Duodenal mucosa (tissue), 2 donors: ENCODE data around the gene DENND5B.

Source experiments
- H3K27ac ChIP-seq: one replicate; pipeline ENCODE4 v1.7.0; 2013; ENCODE audit warnings: low read depth, low read length
- H3K27me3 ChIP-seq, 2 donors: one replicate each; pipeline ENCODE4 v1.7.0; 2013; ENCODE audit warnings: low read length in 2 of 2, control low read depth in 1 of 2; ENCODE audit not compliant: insufficient read depth in 2 of 2, control insufficient read depth in 1 of 2
- H3K36me3 ChIP-seq, 2 donors: one replicate each; pipeline ENCODE4 v1.7.0; 2013; ENCODE audit warnings: low read length in 2 of 2, control low read depth in 1 of 2; ENCODE audit not compliant: insufficient read depth in 2 of 2, control insufficient read depth in 1 of 2
- H3K4me1 ChIP-seq, 2 donors: one replicate each; pipeline ENCODE4 v1.7.0; 2013; ENCODE audit warnings: low read length in 2 of 2, control low read depth in 1 of 2; ENCODE audit not compliant: insufficient read depth in 2 of 2, control insufficient read depth in 1 of 2
- H3K4me3 ChIP-seq, 2 donors: one replicate each; pipeline ENCODE4 v1.7.0; 2013; ENCODE audit warnings: low read length in 2 of 2, low read depth in 1 of 2
- H3K9ac ChIP-seq, 2 donors: one replicate each; pipeline ENCODE4 v1.7.0; 2013; ENCODE audit warnings: low read length in 2 of 2, low read depth in 1 of 2
- H3K9me3 ChIP-seq, 2 donors: one replicate each; pipeline ENCODE4 v1.7.0; 2013; ENCODE audit warnings: low read length in 2 of 2, control low read depth in 1 of 2; ENCODE audit not compliant: control insufficient read depth in 1 of 2

The DENND5B gene

GRCh38 chr12:31594681-31595080 lies 3.7 kb upstream of the DENND5B start:
- Histone ChIP-seq H3K27ac (no peak overlapping the region), H3K27me3 (no peaks in the 10 kb centered on the region), H3K9me3 (no peaks in the 10 kb centered on the region), H3K4me1 (peaks cover 0 to 5% of the 10 kb centered on the region in 2 donors), H3K4me3 (no peak overlapping the region), H3K9ac (no peak overlapping the region), H3K36me3 (no peaks in the 10 kb centered on the region)

- Histone ChIP-seq H3K4me1 (peaks cover 9 to 18% of the 10 kb centered on the region in 2 donors), H3K27me3 (no peaks in the 10 kb centered on the region), H3K4me3 (peak overlapping the region; percentile 84 to 88), H3K36me3 (no peaks in the 10 kb centered on the region), H3K9me3 (no peaks in the 10 kb centered on the region), H3K9ac (peak overlapping the region; percentile 74 to 87), H3K27ac (peak overlapping the region; percentile 78)
Measured at GRCh38 chr12:31591380-31591901, 505 bp upstream of the DENND5B start.

- peak overlapping the region; percentile 95 for H3K27ac ChIP-seq
Measured at GRCh38 chr12:31589904-31590641, 863 bp downstream of the DENND5B start.

GRCh38 chr12:31589598-31589903 lies 1.4 kb downstream of the DENND5B start:
- Histone ChIP-seq H3K9ac (peak overlapping the region; percentile 78 to 82), H3K9me3 (no peaks in the 10 kb centered on the region), H3K4me3 (peak overlapping the region; percentile 84 to 86), H3K27me3 (no peaks in the 10 kb centered on the region), H3K27ac (peak overlapping the region; percentile 95), H3K4me1 (peaks cover 10 to 30% of the 10 kb centered on the region in 2 donors), H3K36me3 (no peaks in the 10 kb centered on the region)

More at GRCh38 chr12:31589904-31590641, 863 bp downstream of the DENND5B start:
- no peaks in the 10 kb centered on the region for H3K9me3 ChIP-seq
- peaks cover 10 to 30% of the 10 kb centered on the region in 2 donors for H3K4me1 ChIP-seq
- H3K27me3 ChIP-seq: no peaks in the 10 kb centered on the region
- H3K4me3 ChIP-seq: peak overlapping the region; percentile 84 to 86
- no peaks in the 10 kb centered on the region for H3K36me3 ChIP-seq
- peak overlapping the region; percentile 78 to 82 for H3K9ac ChIP-seq

GRCh38 chr12:31588976-31589375 lies 2.0 kb downstream of the DENND5B start:
- no peaks in the 10 kb centered on the region for H3K9me3 ChIP-seq
- H3K27ac ChIP-seq: peak overlapping the region; percentile 95
- peaks cover 10 to 30% of the 10 kb centered on the region in 2 donors for H3K4me1 ChIP-seq
- peak overlapping the region; percentile 78 to 82 for H3K9ac ChIP-seq
- peak overlapping the region; percentile 84 to 86 for H3K4me3 ChIP-seq
- H3K27me3 ChIP-seq: no peaks in the 10 kb centered on the region
- H3K36me3 ChIP-seq: no peaks in the 10 kb centered on the region

- Histone ChIP-seq H3K4me1 (peaks cover 10 to 29% of the 10 kb centered on the region in 2 donors), H3K4me3 (peak overlapping the region in 1 of 2 donors; percentile 12), H3K9ac (no peak overlapping the region), H3K27ac (no peak overlapping the region), H3K9me3 (no peaks in the 10 kb centered on the region), H3K27me3 (no peaks in the 10 kb centered on the region), H3K36me3 (no peaks in the 10 kb centered on the region)
Measured at GRCh38 chr12:31586728-31587127, 4.2 kb downstream of the DENND5B start.

GRCh38 chr12:31585895-31586294 lies 5.0 kb downstream of the DENND5B start:
- peaks cover 10 to 25% of the 10 kb centered on the region in 2 donors for H3K4me1 ChIP-seq
- no peaks in the 10 kb centered on the region for H3K36me3 ChIP-seq
- no peak overlapping the region for H3K4me3 ChIP-seq
- no peaks in the 10 kb centered on the region for H3K9me3 ChIP-seq
- H3K27me3 ChIP-seq: no peaks in the 10 kb centered on the region
- H3K9ac ChIP-seq: no peak overlapping the region
- no peak overlapping the region for H3K27ac ChIP-seq

GRCh38 chr12:31585271-31585670 lies 5.7 kb downstream of the DENND5B start:
- no peak overlapping the region for H3K4me3 ChIP-seq
- no peaks in the 10 kb centered on the region for H3K36me3 ChIP-seq
- H3K27me3 ChIP-seq: no peaks in the 10 kb centered on the region
- no peaks in the 10 kb centered on the region for H3K9me3 ChIP-seq
- H3K4me1 ChIP-seq: peaks cover 10 to 25% of the 10 kb centered on the region in 2 donors
- no peak overlapping the region for H3K9ac ChIP-seq
- no peak overlapping the region for H3K27ac ChIP-seq

GRCh38 chr12:31584782-31585181 lies 6.2 kb downstream of the DENND5B start:
- Histone ChIP-seq H3K27ac (no peak overlapping the region), H3K9ac (no peak overlapping the region), H3K4me1 (peaks cover 10 to 25% of the 10 kb centered on the region in 2 donors)

GRCh38 chr12:31583878-31584277 lies 7.1 kb downstream of the DENND5B start:
- Histone ChIP-seq H3K9me3 (no peaks in the 10 kb centered on the region), H3K4me1 (peaks cover 8 to 24% of the 10 kb centered on the region in 2 donors)

More at GRCh38 chr12:31584782-31585181, 6.2 kb downstream of the DENND5B start:
- Histone ChIP-seq H3K36me3 (no peaks in the 10 kb centered on the region), H3K4me3 (no peak overlapping the region), H3K27me3 (no peaks in the 10 kb centered on the region), H3K9me3 (no peaks in the 10 kb centered on the region)

More at GRCh38 chr12:31583878-31584277, 7.1 kb downstream of the DENND5B start:
- Histone ChIP-seq H3K27me3 (no peaks in the 10 kb centered on the region), H3K27ac (no peak overlapping the region), H3K36me3 (no peaks in the 10 kb centered on the region), H3K4me3 (no peak overlapping the region), H3K9ac (no peak overlapping the region)
